IMR-90 (cell line): ENCODE data around the gene RNF213. TPM values are rescaled to one million over a fixed set of nuclear protein-coding genes. Genes with fewer than 3 reads are reported as not detected.
A peak's percentile ranks its signal among the peaks of the same experiment; 100 is the strongest.

Experiments
- ATAC-seq: fragments of 200-7000 bp; cut with Tn5 transposase; 2 replicates; pipeline ENCODE4 v1.9.1; 2020; ENCODE audit warnings: low read depth, mild to moderate bottlenecking, moderate library complexity
- BruUV-seq: library from RNA; stranded (reverse); fragments of 400-500 nt; replicated peaks from 2 replicates; lab custom pipeline; 2021; lab: Mats Ljungman, UMichigan
- CTCF ChIA-PET: fragments of 300-600 bp; formaldehyde crosslinking; extraction: SDS; loops from one replicate; lab custom pipeline; 2021; ENCODE audit warnings: antibody characterized with exemption; lab: Yijun Ruan, JAX
- POLR2A ChIA-PET: fragments of 300-600 bp; sonication (Branson Sonifier 250); formaldehyde crosslinking; loops from one replicate; lab custom pipeline; 2022; ENCODE audit warnings: antibody characterized with exemption; ENCODE audit not compliant: unreplicated experiment; lab: Charles Lee
- DNase-seq: peaks from one replicate; pipeline ENCODE4 v3.0.0; 2013
- H2AFZ ChIP-seq: replicated peaks from 2 replicates; pipeline ENCODE3; 2013; ENCODE audit warnings: low read length, mild to moderate bottlenecking; ENCODE audit not compliant: poor library complexity
- H2AK5ac ChIP-seq: 2 replicates; pipeline ENCODE4 v1.6.1; 2013; ENCODE audit warnings: low read depth, low read length, inconsistent platforms
- H2AK9ac ChIP-seq: replicated peaks from 2 replicates; pipeline ENCODE3; 2013; ENCODE audit warnings: mild to moderate bottlenecking, low read depth, low read length, moderate library complexity; ENCODE audit not compliant: poor library complexity
- H2BK120ac ChIP-seq: 2 replicates; pipeline ENCODE4 v1.6.1; 2013; ENCODE audit warnings: low read depth, low read length, inconsistent platforms
- H2BK15ac ChIP-seq: 3 replicates; pipeline ENCODE4 v1.6.1; 2013; ENCODE audit warnings: low read depth, low read length, inconsistent platforms
- H2BK20ac ChIP-seq: 2 replicates; pipeline ENCODE4 v1.6.1; 2013; ENCODE audit warnings: low read depth, mild to moderate bottlenecking, inconsistent platforms, low read length, moderate library complexity
- H2BK5ac ChIP-seq: 2 replicates; pipeline ENCODE4 v1.6.1; 2013; ENCODE audit warnings: mild to moderate bottlenecking, low read depth, low read length, inconsistent platforms; ENCODE audit not compliant: poor library complexity, severe bottlenecking
- H3K14ac ChIP-seq: replicated peaks from 2 replicates; pipeline ENCODE4 v1.6.1; 2013; ENCODE audit warnings: low read depth, low read length, inconsistent platforms
- H3K18ac ChIP-seq: 2 replicates; pipeline ENCODE4 v1.6.1; 2013; ENCODE audit warnings: low read depth, low read length, control low read depth
- H3K23ac ChIP-seq: 2 replicates; pipeline ENCODE4 v1.6.1; 2013; ENCODE audit warnings: low read depth, low read length, inconsistent platforms
- H3K27ac ChIP-seq: 2 replicates; pipeline ENCODE4 v1.5.1; 2013; ENCODE audit warnings: mild to moderate bottlenecking, control low read depth, low read length; ENCODE audit not compliant: insufficient read depth
- H3K27me3 ChIP-seq: 2 replicates; pipeline ENCODE4 v1.6.1; 2013; ENCODE audit warnings: low read length; ENCODE audit not compliant: control insufficient read depth, insufficient read depth
- H3K36me3 ChIP-seq: 2 replicates; pipeline ENCODE4 v1.6.1; 2013; ENCODE audit warnings: low read length, mixed read lengths; ENCODE audit not compliant: control insufficient read depth, insufficient read depth
- H3K4ac ChIP-seq: 2 replicates; pipeline ENCODE4 v1.6.1; 2013; ENCODE audit warnings: low read depth, low read length, inconsistent platforms
- H3K4me1 ChIP-seq: 2 replicates; pipeline ENCODE4 v1.6.1; 2013; ENCODE audit warnings: low read length, mixed read lengths; ENCODE audit not compliant: control insufficient read depth, insufficient read depth
- H3K4me2 ChIP-seq: 2 replicates; pipeline ENCODE4 v1.6.1; 2013; ENCODE audit warnings: low read depth, mild to moderate bottlenecking, control low read depth, low read length, moderate library complexity
- H3K4me3 ChIP-seq: 2 replicates; pipeline ENCODE4 v1.5.1; 2013; ENCODE audit warnings: low read depth, mild to moderate bottlenecking, control low read depth, low read length, moderate library complexity; ENCODE audit not compliant: insufficient read depth
- H3K56ac ChIP-seq: 2 replicates; pipeline ENCODE4 v1.6.1; 2013; ENCODE audit warnings: low read length, inconsistent platforms; ENCODE audit not compliant: insufficient read depth; ENCODE audit errors: extremely low read depth
- H3K79me1 ChIP-seq, 2 experiments: 2 replicates each; pipeline ENCODE4 v1.6.1; 2013; ENCODE audit warnings: low read length in 2 of 2, inconsistent platforms in 1 of 2, low read depth in 1 of 2
- H3K9ac ChIP-seq: 2 replicates; pipeline ENCODE4 v1.6.1; 2013; ENCODE audit warnings: low read depth, low read length, control low read depth
- H3K9me1 ChIP-seq: 2 replicates; pipeline ENCODE4 v1.6.1; 2013; ENCODE audit warnings: low read length, inconsistent platforms; ENCODE audit not compliant: insufficient read depth
- H3K9me3 ChIP-seq: 2 replicates; pipeline ENCODE4 v1.6.1; 2013; ENCODE audit warnings: low read length; ENCODE audit not compliant: control insufficient read depth, insufficient read depth
- H4K20me1 ChIP-seq: 2 replicates; pipeline ENCODE4 v1.6.1; 2013; ENCODE audit warnings: low read length, inconsistent platforms; ENCODE audit not compliant: insufficient read depth
- H4K5ac ChIP-seq: 2 replicates; pipeline ENCODE4 v1.6.1; 2013; ENCODE audit warnings: mild to moderate bottlenecking, low read depth, low read length, control low read depth
- H4K8ac ChIP-seq, 2 experiments: 2 replicates each; pipeline ENCODE4 v1.6.1; 2013; ENCODE audit warnings: low read depth in 2 of 2, low read length in 2 of 2, control low read depth in 1 of 2, inconsistent platforms in 1 of 2
- H4K91ac ChIP-seq: 2 replicates; pipeline ENCODE4 v1.6.1; 2013; ENCODE audit warnings: low read depth, low read length, inconsistent platforms; ENCODE audit not compliant: insufficient read depth
- BHLHE40 ChIP-seq: fragments of 150-350 bp; IDR thresholded peaks from 2 replicates; pipeline ENCODE4 v1.6.1; 2016; ENCODE audit warnings: mild to moderate bottlenecking, low read depth, low read length
- CEBPB ChIP-seq: IDR thresholded peaks from 2 replicates; pipeline ENCODE4 v1.6.1; 2012; ENCODE audit warnings: low read depth, low read length, improper control_type of control experiment
- CHD1 ChIP-seq: IDR thresholded peaks from 2 replicates; pipeline ENCODE4 v1.6.1; 2012; ENCODE audit warnings: low read depth, low read length, improper control_type of control experiment
- CTCF ChIP-seq: conservative IDR thresholded peaks from 2 replicates; pipeline ENCODE4 v1.5.1; 2012; ENCODE audit warnings: mild to moderate bottlenecking, low read depth, low read length, improper control_type of control experiment
- FOS ChIP-seq: fragments of 150-350 bp; IDR thresholded peaks from 2 replicates; pipeline ENCODE4 v1.6.1; 2016; ENCODE audit warnings: low read depth, low read length
- MAFK ChIP-seq: IDR thresholded peaks from 2 replicates; pipeline ENCODE4 v1.6.1; 2012; ENCODE audit warnings: low read depth, low read length, improper control_type of control experiment
- MAZ ChIP-seq: IDR thresholded peaks from 2 replicates; pipeline ENCODE4 v1.6.1; 2012; ENCODE audit warnings: low read depth, mild to moderate bottlenecking, low read length, improper control_type of control experiment, moderate library complexity, borderline replicate concordance
- MXI1 ChIP-seq: IDR thresholded peaks from 2 replicates; pipeline ENCODE4 v1.6.1; 2012; ENCODE audit warnings: low read depth, mild to moderate bottlenecking, low read length, moderate library complexity, borderline replicate concordance
- NFE2L2 ChIP-seq: fragments of 150-350 bp; IDR thresholded peaks from 2 replicates; pipeline ENCODE4 v1.6.1; 2016; ENCODE audit warnings: low read depth, mild to moderate bottlenecking, low read length
- POLR2A ChIP-seq: IDR thresholded peaks from 2 replicates; pipeline ENCODE4 v1.6.1; 2012; ENCODE audit warnings: mild to moderate bottlenecking, low read depth, low read length
- RAD21 ChIP-seq: IDR thresholded peaks from 2 replicates; pipeline ENCODE4 v1.6.1; 2012; ENCODE audit warnings: low read length, improper control_type of control experiment
- RCOR1 ChIP-seq: IDR thresholded peaks from 2 replicates; pipeline ENCODE4 v1.6.1; 2012; ENCODE audit warnings: mild to moderate bottlenecking, low read length, improper control_type of control experiment; ENCODE audit not compliant: insufficient replicate concordance
- RFX5 ChIP-seq: IDR thresholded peaks from 2 replicates; pipeline ENCODE4 v1.8.0; 2012; ENCODE audit warnings: low read depth, mild to moderate bottlenecking, low read length, moderate library complexity
- SMC3 ChIP-seq: fragments of 150-350 bp; IDR thresholded peaks from 2 replicates; pipeline ENCODE4 v1.6.1; 2016; ENCODE audit warnings: low read depth, mild to moderate bottlenecking, antibody characterized with exemption, low read length, moderate library complexity
- WGBS, 2 experiments: methylation state at CpG; one replicate each; pipeline versions ENCODE4 v1.1.5 to v1.1.7; 2013; ENCODE audit warnings: missing lambda C conversion rate in 2 of 2; ENCODE audit not compliant: insufficient read length in 1 of 2; ENCODE audit errors: extremely low coverage in 2 of 2; 5-methylcytosine and 5-hydroxymethylcytosine counted together
- dilution Hi-C: fragments of 300-500 bp; cut with HindIII; formaldehyde crosslinking; loops from one replicate; pipeline ENCODE4 v1.14.3; 2018; ENCODE audit warnings: low sequenced_read_pairs; ENCODE audit not compliant: unreplicated experiment
- in situ Hi-C: fragments of 300-500 bp; cut with MboI; formaldehyde crosslinking; loops from 3 replicates; pipeline ENCODE4 v1.14.3; 2019; ENCODE audit warnings: low sequenced_read_pairs, inconsistent platforms, mixed read lengths
- intact Hi-C: fragments of 100-400 bp; cut with micrococcal nuclease; formaldehyde crosslinking; loops from 2 replicates; pipeline ENCODE4 v1.10.0; 2022
- polyA plus RNA-seq, 3 experiments: library from polyadenylated mRNA; depleted of rRNA; stranded (reverse); fragments of >200 nt; gene quantifications; 2 replicates each; pipeline ENCODE4 v1.2.3, GENCODE V29; 2012; ENCODE audit warnings: low replicate concordance in 1 of 3
- total RNA-seq: library from RNA; depleted of rRNA; stranded (reverse); fragments of >200 nt; gene quantifications from 2 replicates; pipeline ENCODE4 v1.2.3, GENCODE V29; 2012
- TF ChIP-seq, protein P1 (sequence below): fragments of 150-350 bp; IDR thresholded peaks from 2 replicates; pipeline ENCODE4 v1.6.1; 2016; ENCODE audit warnings: low read depth, mild to moderate bottlenecking, low read length, moderate library complexity, borderline replicate concordance
- TF ChIP-seq, protein P2 (sequence below): fragments of 150-350 bp; IDR thresholded peaks from 2 replicates; pipeline ENCODE4 v1.6.1; 2017; ENCODE audit warnings: mild to moderate bottlenecking, antibody characterized with exemption, low read length, low read depth

Gene RNF213
- total and polyA plus RNA-seq, 2 of the 4 experiments (the other 2 are of a cell fraction) = 23.4 to 36.0 TPM

- in situ Hi-C loops = no loop called here
- intact Hi-C loops = no loop called here
- Histone ChIP-seq H3K36me3 (peaks cover 19% of the 10 kb centered on the region), H3K56ac (no peak overlapping the region), H2BK15ac (no peak overlapping the region), H4K20me1 (peaks cover 19% of the 10 kb centered on the region), H3K4me1 (peaks cover 2% of the 10 kb centered on the region), H2AK9ac (peak overlapping the region; percentile 21), H3K18ac (no peak overlapping the region), H2BK120ac (no peak overlapping the region), H3K27ac (no peak overlapping the region), H4K8ac (no peak overlapping the region), H2AK5ac (no peak overlapping the region), H3K14ac (no peak overlapping the region), H3K79me1 (peaks cover 10 to 51% of the 10 kb centered on the region in 2 experiments; a peak in 3 of 4 replicates), H4K91ac (no peak overlapping the region), H3K4me2 (no peak overlapping the region), H3K23ac (no peak overlapping the region), H3K4ac (no peak overlapping the region), H3K27me3 (no peaks in the 10 kb centered on the region), H3K9me3 (no peaks in the 10 kb centered on the region), H2BK20ac (no peak overlapping the region), H3K9ac (no peak overlapping the region), H3K4me3 (no peak overlapping the region), H2AFZ (peak overlapping the region; percentile 9), H4K5ac (no peak overlapping the region), H2BK5ac (no peak overlapping the region), H3K9me1 (peaks cover 6% of the 10 kb centered on the region; the same call in 1 of the 2 replicates)
- DNase-seq (peak; percentile 88), ATAC-seq (peak; percentile 98)
- dilution Hi-C loops = no loop called here
- TF ChIP-seq POLR2A (no peak), MXI1 (peak; percentile 88), SMC3 (peak; percentile 42), MAZ (peak; percentile 33; the same call in 1 of the 2 replicates), CTCF (peak; percentile 24; the same call in 1 of the 2 replicates), RCOR1 (no peak), RFX5 (no peak), BHLHE40 (no peak), MAFK (no peak), CHD1 (no peak), FOS (no peak), CEBPB (peak; percentile 81), RAD21 (peak; percentile 35), NFE2L2 (no peak)
- TF ChIP-seq, protein P1, sequence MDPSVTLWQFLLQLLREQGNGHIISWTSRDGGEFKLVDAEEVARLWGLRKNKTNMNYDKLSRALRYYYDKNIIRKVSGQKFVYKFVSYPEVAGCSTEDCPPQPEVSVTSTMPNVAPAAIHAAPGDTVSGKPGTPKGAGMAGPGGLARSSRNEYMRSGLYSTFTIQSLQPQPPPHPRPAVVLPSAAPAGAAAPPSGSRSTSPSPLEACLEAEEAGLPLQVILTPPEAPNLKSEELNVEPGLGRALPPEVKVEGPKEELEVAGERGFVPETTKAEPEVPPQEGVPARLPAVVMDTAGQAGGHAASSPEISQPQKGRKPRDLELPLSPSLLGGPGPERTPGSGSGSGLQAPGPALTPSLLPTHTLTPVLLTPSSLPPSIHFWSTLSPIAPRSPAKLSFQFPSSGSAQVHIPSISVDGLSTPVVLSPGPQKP = no peak
- TF ChIP-seq, protein P2, sequence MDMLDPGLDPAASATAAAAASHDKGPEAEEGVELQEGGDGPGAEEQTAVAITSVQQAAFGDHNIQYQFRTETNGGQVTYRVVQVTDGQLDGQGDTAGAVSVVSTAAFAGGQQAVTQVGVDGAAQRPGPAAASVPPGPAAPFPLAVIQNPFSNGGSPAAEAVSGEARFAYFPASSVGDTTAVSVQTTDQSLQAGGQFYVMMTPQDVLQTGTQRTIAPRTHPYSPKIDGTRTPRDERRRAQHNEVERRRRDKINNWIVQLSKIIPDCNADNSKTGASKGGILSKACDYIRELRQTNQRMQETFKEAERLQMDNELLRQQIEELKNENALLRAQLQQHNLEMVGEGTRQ = no peak
- whole genome bisulfite sequencing, 2 experiments = no CpG with 5 or more reads among the region's 14 CpGs
- no TSS peak for BruUV-seq
- ChIA-PET CTCF (no interaction called here), POLR2A (no interaction called here)
Measured at GRCh38 chr17:80279895-80280294, 19.2 kb downstream of the RNF213 start.
